Stimulated activated memory B cell treated with anti-CD40 and anti-IgM and Interleukin-4, amounts not matched to agents 10 μg/mL and 1 μg/mL and 100 μg/mL, for 72 hours (primary cell): ENCODE measurements around the gene ACAA1.
"Not testable (repeated sequence)": the region's sequence is repeated elsewhere in the genome, so short reads cannot be mapped to it uniquely, and the experiment has no call there.

Source experiments
- ATAC-seq: fragments of 150-1000 bp; cut with Tn5 transposase; 2 replicates; pipeline ENCODE4 v1.10.0; 2021
- H3K27ac Mint-ChIP-seq: one replicate; pipeline ENCODE4 v1.8.0; 2022; ENCODE audit warnings: mild to moderate bottlenecking, mixed read lengths
- H3K27me3 Mint-ChIP-seq: one replicate; pipeline ENCODE4 v1.8.0; 2022; ENCODE audit warnings: mixed read lengths
- H3K36me3 Mint-ChIP-seq: one replicate; pipeline ENCODE4 v1.8.0; 2022; ENCODE audit warnings: mixed read lengths
- H3K4me1 Mint-ChIP-seq: one replicate; pipeline ENCODE4 v1.8.0; 2022; ENCODE audit warnings: mixed read lengths
- H3K4me3 Mint-ChIP-seq: one replicate; pipeline ENCODE4 v1.8.0; 2022; ENCODE audit warnings: mild to moderate bottlenecking, moderate library complexity, mixed read lengths
- H3K9me3 Mint-ChIP-seq: one replicate; pipeline ENCODE4 v1.8.0; 2022; ENCODE audit warnings: mixed read lengths

The ACAA1 gene

GRCh38 chr3:38163117-38163840, 26.4 kb upstream of the ACAA1 start:
- Mint-ChIP-seq H3K4me1 (peaks cover 33% of the 10 kb centered on the region), H3K27ac (no peak overlapping the region), H3K27me3 (no peaks in the 10 kb centered on the region), H3K9me3 (no peaks in the 10 kb centered on the region), H3K4me3 (no peak overlapping the region), H3K36me3 (no peaks in the 10 kb centered on the region)
- ATAC-seq: no peak

DNA sequence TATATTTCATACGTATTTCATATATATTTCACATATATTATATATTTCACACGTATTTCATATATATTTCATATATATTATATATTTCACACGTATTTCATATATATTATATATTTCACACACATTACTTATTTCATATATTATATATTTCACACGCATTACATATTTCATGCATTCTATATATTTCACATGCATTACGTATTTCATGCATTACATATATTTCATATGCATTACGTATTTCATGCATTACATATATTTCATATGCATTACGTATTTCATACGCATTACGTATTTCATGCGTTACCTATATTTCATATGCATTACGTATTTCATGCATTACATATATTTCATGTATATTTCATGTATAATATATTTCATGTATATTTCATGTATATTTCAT, 23.8 kb upstream of the ACAA1 start:
- H3K27me3 Mint-ChIP-seq, ATAC-seq: not testable (repeated sequence)

GRCh38 chr3:38158472-38158871, 21.5 kb upstream of the ACAA1 start:
- H3K27ac Mint-ChIP-seq: no peak overlapping the region
- ATAC-seq: no peak
- H3K4me3 Mint-ChIP-seq: no peak overlapping the region
- H3K4me1 Mint-ChIP-seq: peaks cover 23% of the 10 kb centered on the region
- no peaks in the 10 kb centered on the region for H3K36me3 Mint-ChIP-seq
- no peaks in the 10 kb centered on the region for H3K9me3 Mint-ChIP-seq
- no peaks in the 10 kb centered on the region for H3K27me3 Mint-ChIP-seq

More for the DNA sequence above, 23.8 kb upstream of the ACAA1 start:
- H3K9me3 Mint-ChIP-seq, H3K36me3 Mint-ChIP-seq, H3K27ac Mint-ChIP-seq, H3K4me1 Mint-ChIP-seq, H3K4me3 Mint-ChIP-seq: not testable (repeated sequence)

- no peaks in the 10 kb centered on the region for H3K27me3 Mint-ChIP-seq
- peaks cover 23% of the 10 kb centered on the region for H3K4me1 Mint-ChIP-seq
- no peaks in the 10 kb centered on the region for H3K36me3 Mint-ChIP-seq
- H3K27ac Mint-ChIP-seq: no peak overlapping the region
- H3K4me3 Mint-ChIP-seq: no peak overlapping the region
- no peaks in the 10 kb centered on the region for H3K9me3 Mint-ChIP-seq
- no peak for ATAC-seq
Observed at GRCh38 chr3:38157595-38157994, 20.7 kb upstream of the ACAA1 start.

GRCh38 chr3:38157117-38157516, 20.2 kb upstream of the ACAA1 start:
- H3K36me3 Mint-ChIP-seq: no peaks in the 10 kb centered on the region
- no peak overlapping the region for H3K27ac Mint-ChIP-seq
- ATAC-seq: no peak
- peaks cover 23% of the 10 kb centered on the region for H3K4me1 Mint-ChIP-seq
- H3K9me3 Mint-ChIP-seq: no peaks in the 10 kb centered on the region
- no peaks in the 10 kb centered on the region for H3K27me3 Mint-ChIP-seq
- H3K4me3 Mint-ChIP-seq: no peak overlapping the region

- H3K27me3 Mint-ChIP-seq: no peaks in the 10 kb centered on the region
- H3K27ac Mint-ChIP-seq: no peak overlapping the region
- H3K9me3 Mint-ChIP-seq: peaks cover 2% of the 10 kb centered on the region
- H3K4me3 Mint-ChIP-seq: no peak overlapping the region
- no peaks in the 10 kb centered on the region for H3K36me3 Mint-ChIP-seq
- peaks cover 36% of the 10 kb centered on the region for H3K4me1 Mint-ChIP-seq
- no peak for ATAC-seq
Observed at GRCh38 chr3:38155825-38156224, 18.9 kb upstream of the ACAA1 start.

DNA sequence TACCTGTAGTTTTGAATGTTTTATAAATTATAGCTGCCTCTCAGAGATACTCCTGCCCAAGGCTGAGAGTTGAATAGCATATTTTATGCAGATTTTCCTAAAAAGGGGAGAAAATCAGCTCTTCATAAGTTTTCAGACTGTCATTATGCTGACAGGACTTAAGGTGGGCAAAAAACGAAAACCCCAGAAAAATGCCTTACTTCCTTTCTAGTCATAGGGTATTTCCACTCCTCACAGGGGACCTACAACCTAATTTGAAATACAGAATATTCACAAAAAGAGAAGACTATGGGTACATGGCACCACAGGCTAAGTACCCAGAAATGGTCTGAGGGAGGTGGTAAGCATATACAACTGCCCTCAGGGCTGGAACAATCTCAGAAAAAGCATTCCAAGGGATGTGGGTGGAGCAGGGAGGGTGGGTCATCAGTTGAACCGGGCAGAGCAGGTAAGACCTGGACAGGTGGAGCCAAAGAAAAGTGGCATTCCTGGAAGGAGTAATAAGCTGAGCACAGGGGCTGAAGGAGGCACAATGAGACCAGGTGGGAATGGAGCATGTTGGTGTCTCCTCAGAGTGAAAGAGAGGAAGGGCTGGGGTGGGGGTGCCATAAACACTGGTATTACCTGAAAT, 17.8 kb upstream of the ACAA1 start:
- Mint-ChIP-seq H3K4me3 (no peak overlapping the region), H3K9me3 (peaks cover 2% of the 10 kb centered on the region)

GRCh38 chr3:38154033-38154494, 17.1 kb upstream of the ACAA1 start:
- Mint-ChIP-seq H3K27me3 (no peaks in the 10 kb centered on the region), H3K9me3 (peaks cover 2% of the 10 kb centered on the region), H3K4me3 (no peak overlapping the region), H3K27ac (peak overlapping the region; percentile 30), H3K4me1 (peaks cover 46% of the 10 kb centered on the region), H3K36me3 (no peaks in the 10 kb centered on the region)
- no peak for ATAC-seq

More for the DNA sequence above, 17.8 kb upstream of the ACAA1 start:
- Mint-ChIP-seq H3K27ac (peak overlapping the region; percentile 30), H3K36me3 (no peaks in the 10 kb centered on the region), H3K4me1 (peaks cover 39% of the 10 kb centered on the region), H3K27me3 (no peaks in the 10 kb centered on the region)
- peak; percentile 74 for ATAC-seq

GRCh38 chr3:38153221-38153620, 16.3 kb upstream of the ACAA1 start:
- Mint-ChIP-seq H3K27ac (no peak overlapping the region), H3K36me3 (no peaks in the 10 kb centered on the region), H3K27me3 (no peaks in the 10 kb centered on the region), H3K4me1 (peaks cover 46% of the 10 kb centered on the region), H3K9me3 (peaks cover 2% of the 10 kb centered on the region), H3K4me3 (no peak overlapping the region)
- ATAC-seq: no peak

DNA sequence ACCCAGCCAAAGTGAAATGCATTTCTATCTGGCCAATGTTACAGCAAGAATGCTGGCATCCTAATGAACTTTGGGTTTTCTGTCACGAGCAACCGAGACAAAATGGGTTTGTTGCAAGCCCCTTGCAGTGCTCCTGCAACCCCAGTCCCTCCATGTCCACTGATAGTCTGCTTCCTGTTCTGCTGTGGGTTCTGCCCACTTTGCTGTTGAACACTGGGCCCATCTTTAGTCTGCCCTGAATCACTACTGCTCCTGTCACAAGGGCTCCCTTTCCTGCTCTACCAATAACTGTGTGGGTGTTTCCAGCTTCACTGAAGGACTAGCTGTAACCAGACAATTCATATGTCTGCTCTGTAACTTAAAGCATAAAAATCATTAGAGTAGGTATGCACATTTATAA, 15.7 kb upstream of the ACAA1 start:
- H3K27me3 Mint-ChIP-seq: no peaks in the 10 kb centered on the region
- no peak overlapping the region for H3K27ac Mint-ChIP-seq
- H3K4me3 Mint-ChIP-seq: no peak overlapping the region
- H3K4me1 Mint-ChIP-seq: peaks cover 46% of the 10 kb centered on the region
- H3K9me3 Mint-ChIP-seq: peaks cover 2% of the 10 kb centered on the region
- no peaks in the 10 kb centered on the region for H3K36me3 Mint-ChIP-seq
- ATAC-seq: no peak

DNA sequence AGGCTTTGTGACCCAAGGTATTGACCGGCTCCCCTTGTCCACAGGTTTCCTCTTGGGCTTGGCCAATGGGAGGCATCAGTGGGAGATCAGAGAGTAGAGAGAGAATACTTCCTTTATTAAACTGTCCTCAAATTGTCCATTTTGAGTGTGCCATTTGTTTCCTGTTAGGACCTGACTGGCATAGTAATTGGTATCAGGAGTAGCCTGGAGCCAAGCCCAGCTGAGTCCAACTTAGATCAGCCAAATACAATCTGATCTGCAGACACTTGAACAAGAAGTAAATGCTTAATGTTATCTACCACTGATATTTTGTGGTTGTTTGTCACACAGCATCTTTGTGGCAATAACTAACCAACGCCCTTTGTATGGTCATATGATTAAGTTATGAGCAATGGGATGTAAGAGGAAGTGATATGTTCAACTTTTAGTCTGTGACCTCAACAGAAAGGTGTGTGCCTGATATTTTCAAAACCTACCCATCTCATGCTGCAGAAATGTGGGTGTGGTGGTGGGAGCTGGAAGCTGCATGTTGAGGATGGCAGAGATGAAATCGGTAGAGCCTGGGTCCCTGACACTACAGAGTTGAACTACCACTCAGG, 14.8 kb upstream of the ACAA1 start:
- Mint-ChIP-seq H3K27ac (peak overlapping the region; percentile 56), H3K4me1 (peaks cover 46% of the 10 kb centered on the region), H3K36me3 (no peaks in the 10 kb centered on the region), H3K4me3 (no peak overlapping the region), H3K9me3 (peaks cover 2% of the 10 kb centered on the region), H3K27me3 (no peaks in the 10 kb centered on the region)
- no peak for ATAC-seq

DNA sequence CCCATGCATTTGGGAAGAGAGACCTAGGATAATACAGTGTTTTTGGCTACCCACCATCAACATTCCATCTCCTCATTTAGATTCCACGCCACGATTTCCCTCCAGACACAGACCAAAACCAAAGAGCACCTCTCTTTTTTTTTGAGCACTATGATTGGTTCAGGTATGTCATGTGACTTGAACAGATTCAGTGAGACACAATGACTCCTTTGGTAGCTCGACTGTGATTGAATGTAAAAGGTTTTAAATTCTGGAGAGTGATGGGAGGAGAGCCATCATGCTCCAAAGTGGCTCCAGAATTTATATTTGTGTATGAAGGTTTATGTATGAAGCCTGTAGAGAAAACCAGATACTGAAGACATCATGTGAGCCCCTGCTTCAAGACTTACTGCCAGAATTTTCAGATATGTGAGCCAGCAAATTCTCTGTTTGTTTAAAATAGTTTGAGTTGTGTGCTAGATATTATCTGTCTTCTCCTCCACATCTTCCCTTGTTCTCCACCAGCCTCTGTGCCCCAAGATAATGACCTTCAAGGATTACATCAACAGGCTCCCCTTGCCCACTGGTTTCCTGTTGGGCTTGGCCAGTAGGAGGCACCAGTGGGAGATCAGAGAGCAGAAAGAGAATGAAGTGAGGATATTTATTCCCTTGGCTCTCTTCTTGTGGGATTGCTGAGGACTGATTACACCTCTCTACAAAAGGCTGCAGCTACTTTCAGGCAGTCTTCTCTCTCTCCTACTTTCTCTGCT, 14.0 kb upstream of the ACAA1 start:
- H3K4me1 Mint-ChIP-seq: peaks cover 46% of the 10 kb centered on the region
- peak overlapping the region; percentile 56 for H3K27ac Mint-ChIP-seq
- H3K36me3 Mint-ChIP-seq: no peaks in the 10 kb centered on the region
- H3K27me3 Mint-ChIP-seq: no peaks in the 10 kb centered on the region
- ATAC-seq: no peak
- H3K4me3 Mint-ChIP-seq: no peak overlapping the region
- H3K9me3 Mint-ChIP-seq: peaks cover 5% of the 10 kb centered on the region

DNA sequence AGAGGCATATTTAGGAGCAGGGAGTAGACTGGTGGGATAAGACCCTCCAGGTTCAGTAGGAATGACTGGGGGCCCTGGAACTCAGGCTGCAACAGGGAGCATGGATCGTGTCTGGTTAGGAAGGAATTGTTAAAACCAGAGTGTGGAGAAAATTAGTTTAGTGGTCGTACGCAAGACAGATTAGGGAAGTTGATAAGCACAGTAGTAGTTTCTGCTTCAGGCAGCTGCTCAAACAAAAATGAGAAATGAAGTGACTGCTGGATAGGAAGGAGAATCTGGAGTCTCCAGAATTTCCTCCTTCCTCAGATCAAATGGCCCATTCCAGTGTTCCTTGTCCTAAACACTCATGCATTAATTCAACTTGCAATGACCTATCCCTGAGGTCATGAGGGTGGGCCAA, 12.8 kb upstream of the ACAA1 start:
- peaks cover 35% of the 10 kb centered on the region for H3K4me1 Mint-ChIP-seq
- ATAC-seq: peak; percentile 41
- peaks cover 5% of the 10 kb centered on the region for H3K9me3 Mint-ChIP-seq
- H3K27ac Mint-ChIP-seq: peak overlapping the region; percentile 61
- H3K36me3 Mint-ChIP-seq: no peaks in the 10 kb centered on the region
- H3K4me3 Mint-ChIP-seq: no peak overlapping the region
- no peaks in the 10 kb centered on the region for H3K27me3 Mint-ChIP-seq

- Mint-ChIP-seq H3K27ac (no peak overlapping the region), H3K4me3 (no peak overlapping the region), H3K36me3 (no peaks in the 10 kb centered on the region), H3K27me3 (no peaks in the 10 kb centered on the region), H3K4me1 (peaks cover 34% of the 10 kb centered on the region), H3K9me3 (peaks cover 5% of the 10 kb centered on the region)
- ATAC-seq: no peak
Observed at GRCh38 chr3:38148311-38148882, 11.5 kb upstream of the ACAA1 start.

GRCh38 chr3:38147421-38147820, 10.5 kb upstream of the ACAA1 start:
- ATAC-seq: no peak
- Mint-ChIP-seq H3K4me1 (peaks cover 36% of the 10 kb centered on the region), H3K4me3 (no peak overlapping the region), H3K36me3 (peaks cover 5% of the 10 kb centered on the region), H3K27ac (no peak overlapping the region), H3K9me3 (peaks cover 5% of the 10 kb centered on the region), H3K27me3 (no peaks in the 10 kb centered on the region)
